T47D (cell line): ENCODE results near the gene KISS1R.

Source experiments
- DNase-seq, 2 experiments: peaks; one replicate each; pipeline versions ENCODE4 v3.0.0 to v3.0.0-alpha.2; 2011 to 2012; ENCODE audit warnings: low read depth in 1 of 2, low spot score in 1 of 2
- JUND ChIP-seq: IDR thresholded peaks from 2 replicates; pipeline ENCODE4 v1.6.1; 2012; ENCODE audit warnings: low read depth
- in situ Hi-C: cut with HindIII; loops from 2 replicates; pipeline ENCODE4 v1.10.0; 2016; ENCODE audit warnings: low sequenced_read_pairs, low pct_unique_long_range_greater_than_20kb

Gene KISS1R

GRCh38 chr19:962683-963400 is 45.7 kb downstream of the KISS1R start:
- TF ChIP-seq JUND = no peak
- in situ Hi-C loops = no loop called here
- DNase-seq = no peak

GRCh38 chr19:963486-963951 is 46.4 kb downstream of the KISS1R start:
- no peak for TF ChIP-seq JUND
- in situ Hi-C loops = no loop called here

GRCh38 chr19:964116-964520 is 47.0 kb downstream of the KISS1R start:
- TF ChIP-seq JUND = no peak
- no peak for DNase-seq
- in situ Hi-C loops = no loop called here

More at GRCh38 chr19:963486-963951, 46.4 kb downstream of the KISS1R start:
- no peak for DNase-seq

- in situ Hi-C loops = no loop called here
- no peak for TF ChIP-seq JUND
- DNase-seq = peak in 1 of 2 experiments; percentile 71
These were observed 47.9 kb downstream of the KISS1R start for GRCh38 chr19:964761-965694.

GRCh38 chr19:966485-967088 is 49.5 kb downstream of the KISS1R start:
- no peak for TF ChIP-seq JUND
- in situ Hi-C loops = no loop called here
- no peak for DNase-seq
